CD4-positive, alpha-beta T cell treated with Interleukin-2 at 100 ng/mL for 4 hours (primary cell): Measurements from ENCODE around the gene SFT2D3.

Experiments
- DNase-seq: peaks from one replicate; pipeline ENCODE4 v3.0.0-alpha.2; 2020; ENCODE audit warnings: low spot score

The SFT2D3 gene, protein sequence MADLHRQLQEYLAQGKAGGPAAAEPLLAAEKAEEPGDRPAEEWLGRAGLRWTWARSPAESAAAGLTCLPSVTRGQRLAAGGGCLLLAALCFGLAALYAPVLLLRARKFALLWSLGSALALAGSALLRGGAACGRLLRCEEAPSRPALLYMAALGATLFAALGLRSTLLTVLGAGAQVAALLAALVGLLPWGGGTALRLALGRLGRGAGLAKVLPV

DNA sequence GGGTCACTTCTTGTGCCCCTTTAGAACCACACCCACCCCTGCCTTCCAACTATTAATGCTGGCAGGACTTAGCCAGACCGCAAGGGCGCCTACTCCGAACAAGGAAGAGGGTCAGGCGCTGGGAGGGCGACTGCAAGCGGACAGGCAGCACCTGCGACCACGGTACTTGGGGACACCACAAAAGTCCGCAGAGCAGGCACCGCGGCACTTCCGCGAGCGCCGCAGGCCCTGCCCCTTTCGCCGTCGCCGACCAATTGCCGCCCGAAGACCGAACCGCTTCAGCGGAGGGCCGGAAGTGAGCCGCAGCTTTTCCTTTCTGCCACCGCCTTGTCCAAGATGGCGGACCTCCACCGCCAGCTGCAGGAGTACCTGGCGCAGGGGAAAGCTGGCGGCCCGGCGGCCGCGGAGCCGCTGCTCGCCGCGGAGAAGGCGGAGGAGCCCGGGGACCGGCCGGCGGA is at the start of gene SFT2D3:
SFT2D3 (plus strand) TSS at position 305 of the 458 bp plus-strand sequence; CDS start at position 337, 32 bp downstream.
- peak; percentile 92 for DNase-seq

DNA sequence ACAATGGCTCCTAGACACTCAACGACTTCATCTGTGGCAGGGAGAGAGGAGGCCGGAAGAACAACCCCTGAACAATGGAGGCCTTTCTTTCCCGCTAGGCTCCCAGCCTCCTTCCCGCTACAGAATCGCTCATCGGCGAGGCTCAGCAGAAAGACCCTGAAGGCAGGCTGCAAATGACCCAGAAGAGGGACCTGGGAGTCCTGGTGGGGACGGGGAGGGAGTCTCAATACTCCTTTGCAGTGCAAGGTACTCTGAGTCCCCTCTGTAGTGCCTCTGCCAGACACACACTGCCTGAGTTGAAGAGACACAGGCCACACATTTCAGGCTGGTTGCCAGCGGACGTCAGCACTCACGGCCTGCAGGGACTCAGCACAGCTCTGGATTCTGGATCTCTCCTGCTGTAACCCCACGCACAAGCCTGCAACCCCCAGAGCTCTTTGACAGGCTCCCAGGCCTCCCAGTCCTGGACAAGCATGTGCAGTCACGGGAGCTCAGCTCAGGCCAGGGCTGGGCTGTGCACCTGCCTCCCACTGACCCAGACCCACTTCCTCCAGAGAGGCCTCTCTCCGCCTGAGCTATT is 49.2 kb upstream of the SFT2D3 start:
- no peak for DNase-seq

DNA sequence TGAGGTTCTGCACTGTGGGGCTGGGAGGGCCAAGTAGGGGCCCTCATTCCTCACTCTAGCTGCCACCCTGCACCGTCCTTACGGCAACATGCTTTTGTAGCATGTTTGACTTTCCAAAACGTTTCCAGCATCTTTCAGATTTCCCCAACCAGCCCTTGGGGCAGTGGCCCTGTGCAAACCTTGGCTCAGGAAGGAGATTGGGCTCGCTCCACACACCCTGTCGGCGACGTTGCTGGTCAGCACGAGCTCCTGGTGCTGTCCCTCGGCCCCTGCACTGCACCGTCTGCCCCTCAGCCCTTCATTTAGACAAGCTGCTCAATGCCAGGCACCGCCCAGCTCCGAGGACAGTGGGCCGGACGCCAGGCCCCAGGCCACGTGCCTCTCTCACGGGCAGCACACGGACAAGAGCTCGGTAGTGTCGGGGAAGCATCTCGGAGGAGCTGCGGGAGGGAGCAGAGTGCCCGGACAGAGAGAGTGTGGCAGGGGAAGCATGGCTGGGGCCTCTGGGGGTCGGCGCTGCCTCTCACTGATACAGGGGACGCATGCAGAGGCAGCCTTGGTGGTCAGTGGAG is 48.4 kb upstream of the SFT2D3 start:
- DNase-seq, result no peak

DNA sequence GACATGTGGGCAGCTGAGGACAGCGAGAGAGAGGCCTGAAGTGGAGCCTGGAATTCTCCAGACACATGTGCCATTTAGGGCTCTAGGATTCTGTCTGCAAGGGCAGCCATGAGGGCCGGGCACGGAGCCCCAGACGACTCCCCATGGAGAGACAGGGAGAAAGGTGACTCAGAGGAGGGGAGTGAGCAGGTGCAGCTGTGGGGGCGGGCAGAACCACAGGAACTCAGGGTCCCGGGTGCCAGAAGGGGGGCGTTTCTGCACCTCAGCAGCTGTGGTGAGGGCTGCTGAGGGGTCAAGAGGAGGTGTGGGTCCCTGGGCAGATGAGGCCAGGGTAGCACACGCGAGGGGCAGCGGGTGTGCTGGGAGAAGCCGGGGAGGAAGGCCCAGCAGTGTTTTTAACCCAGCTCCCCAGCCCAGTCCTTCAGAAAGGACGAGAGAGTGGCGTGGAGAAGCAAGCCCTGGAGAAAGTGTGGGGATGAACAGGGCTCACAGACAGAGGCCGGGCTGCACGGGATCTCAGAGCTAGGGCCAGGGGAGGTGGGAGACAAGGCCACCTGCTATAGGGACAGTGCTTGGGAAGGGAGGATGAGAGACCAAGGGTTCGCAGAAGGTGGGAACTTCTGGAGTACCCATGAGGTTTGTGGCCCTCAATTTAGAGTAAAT is 47.7 kb upstream of the SFT2D3 start:
- DNase-seq, result no peak

DNA sequence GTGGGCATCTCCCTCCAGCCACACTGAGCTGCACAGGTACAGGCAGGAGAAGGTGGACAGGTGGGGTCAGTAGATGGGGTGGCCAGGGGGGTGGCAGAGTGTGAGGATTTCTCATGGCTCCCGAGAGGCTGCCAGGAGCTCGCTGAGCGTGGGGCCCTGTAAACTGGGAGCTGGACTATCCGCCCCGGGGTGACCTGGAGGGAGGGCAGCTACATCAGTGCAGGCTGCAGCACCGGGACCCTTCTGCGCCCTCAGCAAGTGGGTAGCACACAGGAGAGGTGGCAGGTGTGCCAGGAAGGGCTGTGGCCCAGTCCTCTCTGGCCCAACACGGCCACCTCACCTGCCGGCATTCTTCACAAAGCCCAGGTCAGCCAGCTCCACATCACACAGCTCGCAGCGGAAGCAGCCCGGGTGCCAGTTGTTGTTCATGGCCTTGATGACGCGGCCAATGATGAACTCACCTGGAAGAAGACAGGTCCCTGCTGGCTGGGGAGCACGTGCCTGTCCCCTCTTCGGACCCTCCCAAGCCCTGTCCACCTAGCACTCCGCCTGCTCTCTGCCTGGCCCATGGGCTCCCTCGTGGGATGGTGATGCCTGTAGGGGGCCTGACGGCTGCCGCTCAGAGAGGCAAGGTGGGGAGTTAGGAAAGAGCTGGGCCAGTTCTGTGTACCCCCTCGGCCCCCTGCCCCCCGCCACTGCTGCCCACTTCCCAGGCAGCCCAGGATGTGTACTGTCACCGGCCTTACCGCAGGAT is 47.0 kb upstream of the SFT2D3 start:
- no peak for DNase-seq

DNA sequence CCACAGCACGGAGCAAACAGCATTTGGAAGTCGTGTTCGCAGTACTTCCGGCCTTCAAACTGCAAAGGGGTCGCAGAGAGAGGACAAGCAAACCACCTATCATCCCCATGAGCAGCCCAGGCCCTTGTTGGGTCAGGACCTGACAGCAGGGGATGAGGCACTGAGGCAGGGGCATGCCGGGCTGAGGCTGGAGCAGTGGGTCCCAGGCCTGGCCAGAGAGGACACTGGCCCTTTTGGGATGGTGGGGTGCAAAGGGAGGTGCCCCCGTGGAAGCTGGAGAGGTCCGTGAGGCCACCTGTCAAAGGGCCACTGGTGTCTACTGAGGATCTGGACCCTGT is 46.5 kb upstream of the SFT2D3 start:
- DNase-seq, result no peak

DNA sequence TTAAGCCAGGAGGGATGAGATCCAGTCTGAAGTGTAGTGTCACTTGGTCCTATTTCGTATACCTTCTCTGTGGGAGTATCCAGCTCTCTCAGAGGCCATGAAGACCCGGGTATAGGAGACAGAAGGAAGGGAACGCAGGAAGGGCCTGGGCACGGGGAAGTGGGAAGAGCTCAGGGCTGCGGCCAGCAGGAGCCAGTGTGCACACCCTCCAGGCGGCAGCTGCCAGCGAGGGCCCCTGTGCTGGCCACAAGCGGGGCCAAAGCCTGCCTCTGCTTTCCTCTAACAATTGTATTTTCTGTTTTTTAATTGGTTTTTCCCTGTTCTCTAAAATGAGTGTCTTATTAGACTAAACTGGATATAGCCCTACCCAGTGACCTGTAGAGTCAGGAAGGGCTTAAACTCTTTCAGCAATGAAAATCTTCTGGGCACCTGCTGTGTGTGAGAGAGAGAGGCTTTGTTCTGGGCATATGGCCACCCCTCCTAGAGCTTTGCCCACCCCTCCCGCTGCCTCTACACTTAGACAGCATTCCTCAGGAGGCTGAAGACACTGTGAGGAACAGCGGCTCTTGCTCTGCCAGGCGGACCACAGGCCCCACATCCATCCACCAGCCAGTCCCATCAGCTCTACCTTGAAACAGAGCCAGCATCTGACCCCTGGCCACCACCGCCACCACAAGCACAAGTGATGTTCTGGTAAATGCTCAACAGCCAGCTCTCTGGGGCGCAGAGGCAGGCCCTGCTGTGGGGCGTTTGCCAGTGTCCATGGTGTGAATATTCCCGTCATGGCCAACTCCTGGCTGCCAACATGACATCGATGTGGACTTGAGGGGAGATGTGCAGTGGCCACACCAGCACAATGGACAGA is 45.9 kb upstream of the SFT2D3 start:
- DNase-seq, result no peak

DNA sequence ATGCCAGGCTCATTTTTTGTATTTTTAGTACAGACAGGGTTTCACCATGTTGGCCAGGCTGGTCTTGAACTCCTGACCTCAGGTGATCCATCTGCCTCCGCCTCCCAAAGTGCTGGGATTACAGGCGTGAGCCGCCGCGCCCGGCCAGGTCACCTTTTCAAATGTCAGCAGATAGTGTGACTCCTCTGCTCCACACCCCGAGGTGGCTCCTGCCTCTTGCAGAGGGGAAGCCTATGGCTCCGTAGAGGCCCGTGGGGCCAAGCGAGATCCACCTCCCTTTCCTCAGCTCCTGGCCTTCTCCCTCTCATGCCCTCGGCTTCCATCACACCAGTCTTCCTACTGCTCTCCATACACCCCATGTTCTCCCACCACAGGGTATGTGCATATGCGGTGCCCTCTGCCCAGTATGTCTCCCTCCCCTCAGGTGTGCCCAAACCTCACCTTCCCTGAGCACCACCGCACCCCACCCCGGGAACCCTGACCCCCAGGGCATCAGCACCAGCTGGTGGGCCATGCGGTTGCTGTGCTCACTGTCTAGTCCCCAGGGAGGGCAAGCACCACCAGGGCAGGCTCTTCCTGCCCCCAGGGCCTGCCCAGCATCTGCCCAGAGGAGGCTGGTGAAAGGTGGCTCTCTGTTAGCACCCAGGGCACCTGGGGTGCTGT is 44.6 kb upstream of the SFT2D3 start:
- no peak for DNase-seq

DNA sequence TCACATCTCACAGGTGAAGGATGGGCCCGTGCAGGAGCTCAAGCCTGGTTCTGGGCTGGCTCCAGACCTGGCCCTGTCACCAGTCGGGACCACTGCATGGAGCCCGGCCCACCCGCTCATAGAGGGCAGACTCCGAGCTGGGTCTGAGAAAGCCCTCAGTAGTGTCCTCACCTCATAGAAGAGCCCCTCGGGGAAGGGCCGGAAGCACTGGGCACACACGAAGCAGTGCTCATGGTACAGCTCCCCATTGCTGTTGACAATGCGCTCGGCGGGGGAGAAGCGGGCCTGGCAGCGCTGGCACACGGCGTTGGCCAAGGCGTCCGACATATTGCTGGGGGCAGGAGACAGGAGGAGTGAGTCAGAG is 44.1 kb upstream of the SFT2D3 start:
- no peak for DNase-seq

DNA sequence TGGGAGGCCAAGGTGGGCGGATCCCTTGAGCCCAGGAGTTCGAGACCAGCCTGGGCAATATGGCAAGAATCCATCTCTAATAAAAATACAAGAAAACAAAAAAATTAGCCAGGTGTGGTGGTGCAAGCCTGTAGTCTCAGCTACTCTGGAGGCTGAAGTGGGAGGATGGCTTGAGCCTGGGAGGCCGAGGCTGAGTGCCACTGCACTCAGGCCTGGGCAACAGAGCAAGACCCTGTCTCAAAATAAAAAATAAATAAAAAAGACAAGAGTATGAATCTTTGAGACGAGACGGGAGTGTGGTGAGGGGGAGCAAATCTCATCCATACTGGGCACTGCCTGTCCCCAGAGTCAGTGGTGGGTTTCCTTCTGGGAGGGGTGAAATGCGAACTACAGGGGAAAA is 43.2 kb upstream of the SFT2D3 start:
- DNase-seq, result no peak

DNA sequence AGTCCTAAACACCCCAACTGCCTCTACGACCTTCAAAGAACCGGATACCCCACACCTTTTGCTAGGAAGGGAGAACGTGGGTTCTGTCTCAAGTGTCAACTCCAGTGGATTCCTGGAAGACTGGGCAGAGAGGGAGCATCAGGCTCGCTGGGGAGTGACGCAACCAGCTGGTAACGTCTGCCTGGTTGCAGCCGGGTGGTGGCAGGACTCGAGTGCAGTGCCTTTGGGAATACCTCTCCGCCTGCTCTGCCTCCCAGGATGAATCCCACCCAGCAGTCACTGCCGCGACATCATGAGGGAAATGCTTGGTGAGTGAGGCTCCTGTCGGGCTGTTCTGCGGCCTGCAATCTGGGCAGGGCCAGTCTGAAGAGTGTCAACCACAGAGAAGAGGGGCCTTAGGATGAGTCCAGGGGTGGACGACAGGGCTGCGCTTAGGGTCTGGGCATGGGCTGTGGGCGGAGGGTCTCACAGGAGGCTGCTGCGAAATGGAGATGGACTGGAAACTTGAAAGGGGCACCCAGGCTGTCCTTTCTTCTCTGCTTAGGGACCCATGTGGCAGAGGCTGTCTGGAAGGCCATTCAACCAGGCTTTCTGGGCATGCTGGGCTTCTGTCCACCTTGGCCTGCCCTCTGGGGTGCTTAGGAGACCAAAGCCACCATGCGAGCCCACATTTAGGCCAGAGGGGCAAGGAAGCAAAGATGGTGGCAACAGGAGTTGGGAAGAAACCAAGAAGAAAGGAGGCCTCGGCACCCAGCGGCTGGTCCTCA is 42.5 kb upstream of the SFT2D3 start:
- no peak for DNase-seq

DNA sequence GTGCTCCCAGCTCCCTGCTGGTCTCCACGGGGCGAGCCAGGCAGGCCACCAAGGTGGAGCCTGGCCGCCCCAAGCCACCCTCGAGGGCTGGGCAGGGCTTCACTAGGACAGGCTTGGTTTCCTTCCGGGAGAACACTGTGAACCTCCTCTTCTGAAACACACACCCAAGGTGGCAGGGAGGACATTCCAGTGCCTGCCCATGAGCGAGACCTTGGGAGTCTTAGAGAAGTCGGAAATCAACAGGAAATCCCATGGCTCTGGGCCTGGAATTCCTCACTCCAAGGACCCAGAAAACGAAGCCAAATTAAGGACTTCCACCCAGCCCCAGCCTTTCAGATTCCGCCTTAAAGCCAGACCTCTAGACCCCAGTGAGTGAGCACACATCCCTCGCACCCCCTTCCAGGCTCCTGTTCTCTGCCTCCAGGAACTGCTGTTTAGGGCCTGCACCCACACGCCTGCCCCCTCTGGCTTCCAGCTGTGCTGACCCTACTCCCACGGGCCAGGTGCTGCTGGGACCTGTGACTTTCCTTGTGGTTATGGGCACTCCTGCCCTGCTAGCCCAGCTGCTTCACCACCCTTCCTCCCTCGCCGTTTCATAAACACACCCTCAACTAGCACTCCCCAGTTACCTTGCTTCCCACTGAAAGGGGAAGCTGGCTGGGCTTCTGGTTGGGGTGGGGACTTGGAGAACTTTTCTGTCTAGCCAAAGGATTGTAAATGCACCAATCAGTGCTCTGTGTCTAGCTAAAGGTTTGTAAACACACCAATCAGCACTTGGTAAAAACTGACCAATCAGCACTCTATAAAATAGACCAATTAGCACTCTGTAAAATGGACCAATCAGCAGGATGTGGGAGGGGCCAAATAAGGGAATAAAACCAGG is 41.6 kb upstream of the SFT2D3 start:
- DNase-seq, result no peak

DNA sequence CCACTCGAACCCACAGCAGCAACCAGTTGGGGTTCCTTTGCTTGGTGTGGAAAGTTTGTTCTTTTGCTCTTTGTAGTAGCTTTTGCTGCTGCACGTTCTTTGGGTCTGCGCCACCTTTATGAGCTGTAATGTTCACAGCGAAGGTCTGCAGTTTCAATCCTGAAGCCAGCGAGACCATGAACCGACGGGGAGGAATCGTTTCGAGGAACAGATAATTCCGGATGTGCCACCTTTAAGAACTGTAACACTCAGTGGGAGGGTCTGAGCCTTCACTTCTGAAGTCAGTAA is 41.1 kb upstream of the SFT2D3 start:
- DNase-seq, result no peak

DNA sequence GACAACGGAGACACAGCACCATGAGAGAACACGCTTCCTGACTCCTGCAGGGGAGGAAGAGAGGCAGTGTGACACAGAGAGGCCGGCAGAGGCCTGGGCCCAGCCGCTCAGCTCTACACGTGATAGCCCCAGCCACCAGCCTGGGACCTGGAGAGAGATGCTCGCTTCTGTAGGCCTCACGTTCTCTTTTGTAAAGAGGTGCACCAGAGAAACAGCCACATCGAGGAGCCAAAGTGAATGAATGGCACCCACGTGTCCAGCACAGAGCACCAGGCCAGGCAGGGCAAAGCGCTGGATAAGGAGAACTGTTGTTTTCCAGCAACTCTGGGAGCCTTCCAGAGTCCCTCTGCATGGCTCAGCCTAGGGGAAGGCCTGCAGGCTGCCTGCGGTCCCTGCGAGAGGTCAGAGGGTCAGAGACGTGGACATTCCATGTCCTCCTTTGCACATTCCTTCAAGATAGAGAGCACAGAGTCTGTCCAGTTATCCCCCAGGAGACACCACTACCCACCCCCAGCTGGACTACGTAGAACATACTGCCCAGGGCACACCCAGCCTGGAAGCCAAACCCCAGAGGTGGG is 40.1 kb upstream of the SFT2D3 start:
- DNase-seq, result no peak

DNA sequence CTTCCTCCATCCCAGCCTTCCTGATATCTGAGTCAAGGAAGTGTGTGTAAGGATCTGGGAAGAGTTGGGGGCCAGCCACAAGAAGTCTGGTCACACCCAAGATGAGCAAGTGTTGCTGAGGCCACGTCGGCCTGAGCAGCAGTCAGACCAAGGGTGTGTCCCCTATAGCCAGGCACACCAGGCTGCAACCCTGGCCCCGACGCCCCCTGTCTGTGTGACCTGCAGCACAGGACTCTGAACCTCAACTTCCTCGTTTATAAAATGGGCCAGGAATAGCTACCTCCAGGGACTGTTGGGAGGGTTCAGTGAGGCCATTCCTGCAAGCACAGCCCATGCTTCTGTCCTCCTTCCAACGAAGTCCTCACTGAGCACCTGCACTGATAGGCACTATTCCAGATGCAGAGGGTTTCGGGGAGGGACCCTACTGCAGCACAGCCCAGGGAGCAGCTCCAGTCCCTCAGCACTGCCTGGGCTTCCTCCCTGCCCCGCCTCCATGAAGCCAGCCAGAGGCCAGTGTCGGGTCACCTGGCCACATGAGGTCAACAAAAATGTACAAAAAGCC is 39.3 kb upstream of the SFT2D3 start:
- DNase-seq, result no peak

DNA sequence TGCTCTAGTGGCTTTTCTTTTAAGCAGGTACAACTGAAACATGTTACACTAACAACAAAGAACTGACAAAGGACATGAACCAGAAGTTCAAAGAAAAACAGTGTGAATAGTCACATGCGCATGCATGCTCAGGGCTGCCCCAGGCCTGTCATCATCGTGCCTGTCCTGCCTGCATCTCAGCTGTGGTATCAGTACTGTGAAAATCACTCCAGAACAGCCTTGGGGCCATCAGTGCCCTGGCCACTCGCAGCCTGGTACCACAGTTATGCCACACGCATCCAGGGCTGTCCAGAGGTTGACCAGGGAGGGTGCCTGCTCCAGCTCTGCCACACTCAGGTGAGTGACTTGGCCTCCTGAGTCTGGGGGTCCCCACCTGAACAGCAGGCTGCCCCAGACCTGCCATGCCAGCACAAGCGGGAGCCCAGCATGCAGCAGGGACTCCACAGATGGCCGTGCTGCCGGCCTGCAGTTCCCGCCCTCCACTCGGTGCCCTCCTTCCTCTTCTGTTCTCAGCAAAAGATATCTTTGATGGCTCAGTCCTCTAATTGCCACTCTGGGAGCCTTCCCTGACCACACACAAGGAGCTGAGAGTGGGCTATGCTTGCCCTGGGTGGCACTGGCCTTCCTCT is 38.2 kb upstream of the SFT2D3 start:
- DNase-seq, result no peak

DNA sequence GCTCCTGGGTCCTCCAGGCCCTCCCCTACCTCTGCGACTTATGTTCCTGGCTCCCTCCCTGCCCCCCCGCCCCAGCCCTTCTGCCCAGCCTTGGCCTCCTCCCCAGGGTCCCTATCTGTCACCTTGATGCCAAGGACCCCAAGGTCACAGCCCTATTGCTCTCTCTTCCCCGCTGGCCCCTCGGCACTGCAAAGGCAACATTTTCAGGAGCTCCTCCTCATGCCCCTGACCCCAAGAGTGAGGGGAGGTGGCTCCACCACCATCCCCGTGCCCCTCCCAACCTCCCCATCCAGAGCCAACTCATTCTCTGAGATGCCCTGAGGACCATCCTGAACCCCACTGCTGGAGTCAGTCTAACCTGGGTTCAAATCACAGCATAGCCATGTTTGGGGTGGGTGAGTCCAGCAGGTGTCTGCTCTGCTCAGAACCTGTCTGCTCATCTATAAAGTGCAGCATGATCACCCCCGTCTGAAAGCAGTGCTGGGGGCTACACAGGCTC is 37.7 kb upstream of the SFT2D3 start:
- DNase-seq, result no peak
